SK-N-MC (cell line): ENCODE measurements around the gene CDK12.

ENCODE experiments used
- EZH2 ChIP-seq: fragments of 200-600 bp; sonication (generic); IDR thresholded peaks from one replicate; pipeline ENCODE4 v1.6.1; 2017; ENCODE audit warnings: antibody characterized with exemption
- FOXP2 ChIP-seq: optimal IDR thresholded peaks from 2 replicates; pipeline ENCODE3; 2011; ENCODE audit warnings: mild to moderate bottlenecking, moderate library complexity; ENCODE audit not compliant: insufficient read depth; ENCODE audit errors: extremely low read length, control extremely low read depth
- POLR2AphosphoS5 ChIP-seq: IDR thresholded peaks from 2 replicates; pipeline ENCODE4 v1.6.1; 2012; ENCODE audit warnings: mild to moderate bottlenecking, low read depth, low read length, borderline replicate concordance

DNA sequence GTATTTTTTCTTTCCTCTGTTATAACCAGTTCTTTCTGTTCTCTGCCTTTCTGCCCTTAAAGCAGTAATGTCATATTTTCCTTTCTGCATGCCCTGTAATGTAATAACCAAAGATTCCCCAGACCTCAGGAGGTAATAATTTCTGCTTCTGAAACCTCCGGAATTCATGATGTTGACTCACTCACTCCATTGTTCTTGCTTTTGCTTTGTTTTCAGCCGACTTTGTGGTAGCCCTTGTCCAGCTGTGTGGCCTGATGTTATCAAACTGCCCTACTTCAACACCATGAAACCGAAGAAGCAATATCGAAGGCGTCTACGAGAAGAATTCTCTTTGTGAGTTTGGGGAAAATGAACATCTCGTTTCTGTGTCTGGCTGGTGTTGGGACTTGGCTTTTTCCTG is 55.9 kb downstream of the CDK12 start:
- TF ChIP-seq EZH2 (no peak), POLR2AphosphoS5 (no peak), FOXP2 (no peak)
